ENCODE measurements around the gene CHRND.

Gene CHRND

DNA sequence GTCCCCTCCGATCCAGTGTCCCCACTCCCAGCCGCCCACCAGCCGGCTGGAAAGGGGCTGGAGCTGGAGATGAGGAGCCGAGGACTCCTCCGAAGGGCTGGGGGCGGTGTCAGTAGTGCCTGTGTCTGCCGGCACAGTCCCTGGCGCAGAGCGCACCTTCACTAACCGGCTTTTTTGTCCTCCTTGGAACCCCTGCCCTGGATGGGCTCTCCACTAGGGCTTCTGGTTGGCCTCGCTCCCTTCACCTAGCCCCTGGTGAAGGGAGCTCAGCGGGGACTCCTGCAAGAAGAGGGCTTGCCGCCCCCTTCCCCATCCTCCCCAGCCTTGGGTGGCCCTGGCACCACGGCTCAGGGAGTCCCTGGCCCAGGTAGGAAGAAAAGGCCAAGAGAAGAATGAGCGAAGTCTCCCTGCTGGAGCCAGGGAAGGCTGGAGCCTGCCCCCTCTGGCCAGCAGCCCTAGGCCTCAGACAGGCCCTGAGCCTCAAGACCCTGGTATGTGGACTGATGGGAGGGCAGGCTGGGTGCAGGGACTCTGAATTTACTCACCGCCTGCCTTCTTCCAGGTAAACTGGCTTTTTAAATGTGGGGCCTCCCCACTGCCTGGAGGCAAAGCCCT, 37.8 kb upstream of the CHRND start:
- DNase-seq (ENCODE audit: low read depth): no peak

DNA sequence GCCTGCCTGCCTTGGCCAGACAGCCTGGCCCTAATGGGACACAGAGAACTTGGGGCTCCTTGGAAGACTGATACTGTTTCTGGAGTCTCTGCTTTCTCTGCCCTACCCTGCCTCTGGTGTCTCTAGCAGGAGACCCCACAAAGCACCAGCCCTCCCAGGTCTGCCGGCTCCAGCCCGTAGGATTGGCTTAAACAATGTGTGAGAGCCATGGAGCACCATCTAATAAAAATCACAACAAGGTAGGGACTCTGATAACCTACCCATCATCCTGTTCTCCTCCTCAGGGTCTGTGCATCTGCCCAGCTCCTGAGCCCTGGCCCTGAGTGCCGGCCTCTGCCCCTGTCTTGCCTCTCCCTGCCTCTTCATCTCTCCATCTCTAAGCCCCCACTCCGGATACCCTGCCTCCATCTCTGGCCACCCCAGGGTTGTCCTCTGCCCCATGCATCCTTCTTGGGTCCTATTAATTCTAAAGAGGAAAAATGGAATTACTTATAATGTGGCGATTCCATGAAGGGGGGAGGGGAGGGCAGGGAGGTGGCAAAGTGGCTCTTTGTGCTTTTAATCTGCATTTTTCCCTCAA, 37.1 kb upstream of the CHRND start:
- DNase-seq (ENCODE audit: low read depth): no peak

DNA sequence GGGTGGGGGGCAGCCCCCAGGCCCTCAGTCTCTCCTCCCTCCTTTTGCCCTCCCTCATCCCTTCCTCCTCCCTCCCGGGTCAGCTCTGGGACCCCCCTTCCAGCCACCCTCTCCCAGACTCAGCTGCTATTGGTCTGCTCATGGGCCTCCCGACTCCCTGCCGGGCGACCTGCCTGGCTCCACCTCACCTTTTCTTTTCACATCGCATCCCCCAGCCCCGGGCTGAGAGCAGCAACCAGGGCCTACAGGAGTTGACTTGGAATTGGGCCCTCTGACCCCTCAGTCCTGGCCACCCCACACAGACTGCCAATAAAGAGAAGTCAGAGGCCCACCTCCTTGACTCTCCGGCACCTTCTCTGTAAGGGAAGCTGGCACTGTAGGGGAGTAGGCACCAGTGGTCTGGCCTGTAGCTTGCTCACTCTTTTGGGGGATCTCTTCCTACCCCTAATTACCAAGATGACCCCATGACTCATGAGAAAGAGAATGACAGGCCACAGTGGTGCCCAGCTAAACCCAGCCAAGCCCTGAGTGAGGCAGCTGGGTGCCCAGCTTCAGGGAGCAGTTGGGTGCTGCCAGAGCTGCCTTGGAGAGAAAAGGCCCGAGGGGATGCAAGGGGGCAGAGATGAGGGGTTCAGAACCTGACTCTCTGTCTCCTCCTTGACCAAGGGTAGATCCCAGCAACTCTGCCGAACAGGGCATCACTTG, 36.3 kb upstream of the CHRND start:
- no peak for DNase-seq (ENCODE audit: low read depth)

DNA sequence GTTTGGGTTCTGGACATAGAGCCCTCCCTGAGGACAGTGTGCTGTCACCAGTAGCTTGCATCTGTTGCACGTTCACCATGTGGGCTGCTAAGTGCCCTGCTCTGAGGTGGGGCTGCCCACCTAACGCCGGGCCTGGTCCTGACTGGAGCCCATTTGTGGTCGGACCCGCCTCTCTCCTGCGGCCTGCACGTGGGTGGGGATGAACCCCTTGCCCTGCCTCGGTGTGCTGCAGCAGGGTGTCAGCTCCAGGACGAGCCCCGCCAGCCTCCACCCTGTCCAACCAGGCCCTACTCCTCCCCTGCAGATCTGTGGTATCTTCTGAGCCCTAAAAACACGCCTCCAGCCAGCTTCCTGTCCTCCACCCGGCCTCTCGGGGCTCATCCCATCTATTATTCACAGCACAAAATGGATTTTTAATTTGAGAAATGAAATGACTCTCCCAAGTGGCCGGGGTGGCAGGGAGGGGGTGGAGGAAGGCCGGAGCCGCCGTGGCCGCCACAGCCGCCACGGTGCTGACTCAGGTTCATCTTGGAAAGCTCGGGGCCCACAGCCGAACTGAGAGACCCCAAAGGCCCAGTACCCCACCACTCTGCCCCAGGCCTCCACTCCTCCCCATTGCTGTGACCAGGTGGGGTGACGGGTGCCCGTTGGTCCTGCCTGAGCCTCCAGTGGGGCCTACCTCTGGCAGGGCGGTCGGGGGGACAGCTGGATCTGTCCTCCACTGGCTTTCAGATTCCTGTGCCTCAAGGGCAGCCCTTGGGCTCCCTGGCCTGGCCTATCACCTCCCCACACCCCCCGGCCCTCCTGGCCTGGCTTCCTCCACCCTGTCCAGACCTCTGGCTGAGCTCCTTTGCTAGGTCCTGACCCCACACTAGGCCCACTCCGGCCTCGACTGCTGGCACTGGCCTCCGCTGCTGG, 35.5 kb upstream of the CHRND start:
- DNase-seq (ENCODE audit: low read depth): no peak

DNA sequence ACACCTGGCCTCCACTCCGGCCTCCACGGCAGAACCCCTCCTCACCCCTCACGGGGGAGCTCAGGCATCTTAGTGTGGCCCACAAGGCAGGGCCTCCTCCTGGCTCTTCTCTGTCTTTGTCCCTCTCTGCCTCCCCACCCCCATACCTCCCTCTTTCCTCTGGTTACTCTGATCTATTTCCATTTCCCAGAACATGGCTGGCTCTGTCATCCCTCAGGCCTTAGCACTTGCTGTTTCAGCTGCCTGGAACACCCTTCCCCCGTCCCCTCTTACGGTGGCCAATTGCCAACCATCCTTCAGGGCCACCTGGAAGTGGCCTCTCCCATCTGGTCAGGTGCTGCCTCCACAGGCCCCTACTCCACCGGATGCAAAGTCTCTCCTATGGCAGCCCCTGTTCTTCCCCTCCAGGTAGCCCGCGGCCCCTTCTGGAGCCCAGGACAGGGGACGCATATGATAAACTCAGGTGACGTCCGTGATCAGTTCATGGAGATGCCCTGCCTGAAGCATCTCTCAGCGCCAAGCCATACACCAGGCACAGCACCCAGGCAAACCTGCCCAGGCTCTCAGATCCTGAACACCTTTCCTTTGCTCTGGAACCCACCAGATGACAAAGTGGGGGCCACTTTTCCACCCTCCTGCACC, 34.7 kb upstream of the CHRND start:
- no peak for DNase-seq (ENCODE audit: low read depth)

DNA sequence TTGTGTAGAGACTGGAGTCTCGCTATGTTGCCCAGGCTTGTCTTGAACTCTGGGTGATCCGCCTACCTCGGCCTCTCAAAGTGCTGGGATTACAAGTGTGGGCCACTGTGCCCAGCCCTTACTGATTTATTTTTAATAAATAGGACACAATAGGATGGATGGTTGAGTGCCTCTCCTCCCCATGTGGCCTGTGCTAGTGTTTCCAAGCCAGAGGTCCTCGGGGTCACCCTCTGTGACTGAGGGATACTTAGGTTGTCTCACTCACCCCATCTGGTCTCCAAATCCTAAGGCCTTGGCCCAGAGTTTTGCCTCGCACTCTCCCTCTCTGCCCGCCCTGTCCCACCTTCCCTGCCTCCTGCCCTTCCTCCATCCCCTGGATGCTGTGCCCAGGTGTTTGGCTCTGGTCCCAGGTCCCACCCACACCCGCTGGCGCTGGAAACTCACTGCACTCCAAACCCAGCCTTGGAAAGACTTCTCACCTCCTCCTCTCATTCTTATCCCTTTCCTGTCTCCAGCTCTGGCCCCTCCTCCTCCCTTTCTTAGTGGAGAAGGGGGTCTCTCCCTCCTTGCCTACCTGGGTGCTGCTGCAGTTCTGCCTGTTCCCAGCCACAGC, 33.6 kb upstream of the CHRND start:
- DNase-seq (ENCODE audit: low read depth): no peak

DNA sequence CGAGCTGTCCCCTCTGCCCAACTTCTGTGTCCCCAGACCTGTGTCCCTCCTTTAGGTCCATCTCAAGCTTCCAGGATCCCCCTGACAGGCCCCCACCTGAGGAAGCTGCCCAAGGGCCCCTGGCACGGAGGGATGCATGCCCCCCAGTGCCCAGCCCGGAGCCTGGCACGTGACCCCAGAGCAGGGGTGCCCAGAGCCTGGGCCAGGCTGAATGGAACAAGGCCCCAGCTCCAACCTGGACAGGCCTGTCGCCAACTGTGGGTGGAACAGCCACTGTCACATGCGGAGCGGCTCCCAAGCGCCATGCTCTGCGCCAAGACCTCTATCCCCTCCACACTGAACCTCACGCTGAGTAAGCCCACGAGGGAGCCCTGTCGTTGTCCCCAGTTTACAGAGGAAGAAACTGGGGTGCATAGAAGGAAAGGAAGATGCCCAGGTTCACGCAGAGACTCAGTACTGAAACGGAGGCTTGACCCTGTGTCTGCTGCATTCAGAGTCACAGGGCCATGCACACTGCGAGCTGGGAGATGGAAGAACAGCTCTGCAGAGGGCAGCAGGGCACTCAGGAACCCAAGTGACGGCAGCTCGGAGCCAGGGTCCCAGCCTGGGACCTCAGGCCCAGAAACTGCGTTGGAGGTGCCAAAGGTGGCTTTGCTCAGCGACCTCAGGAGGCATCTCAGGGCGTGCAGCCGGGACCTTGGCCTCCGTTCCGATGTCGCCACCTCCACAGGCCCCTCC, 32.8 kb upstream of the CHRND start:
- no peak for DNase-seq (ENCODE audit: low read depth)

DNA sequence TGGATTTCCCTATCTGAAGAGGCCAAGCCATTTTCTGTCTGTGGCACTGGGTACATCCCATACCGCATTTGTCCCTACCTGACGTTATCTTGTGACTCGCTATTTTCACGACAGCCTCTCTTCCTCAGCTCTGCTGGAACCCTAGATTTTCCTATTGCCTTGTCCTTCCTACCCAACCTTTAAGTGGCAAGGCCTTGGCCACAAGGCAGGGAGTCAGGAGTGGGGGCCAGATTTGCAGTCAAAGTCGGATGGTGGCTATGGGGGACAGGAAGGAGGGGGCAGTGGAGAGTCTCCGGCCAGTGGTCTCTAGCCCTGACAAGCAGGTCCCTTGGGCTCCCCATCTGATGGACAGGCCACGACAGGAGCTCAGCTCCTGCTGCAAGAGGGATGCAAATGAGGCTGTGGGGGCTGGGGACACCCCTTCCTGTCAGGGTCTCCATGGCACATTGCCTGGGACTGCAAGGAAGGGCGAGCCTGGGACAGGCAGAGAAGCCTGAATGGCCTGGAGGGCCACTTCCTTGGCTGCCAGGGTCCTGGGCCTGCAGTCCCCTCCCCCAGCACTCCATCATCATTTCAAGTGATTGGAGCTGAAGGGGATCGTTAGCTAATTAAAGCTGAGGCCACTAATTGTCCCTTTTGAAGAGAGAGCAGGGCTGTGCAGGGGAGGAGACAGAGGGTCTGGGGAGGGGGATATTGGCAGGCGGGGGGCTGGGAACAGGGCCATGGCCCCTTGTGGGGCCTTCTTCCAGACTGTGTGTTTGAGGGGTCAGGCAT, 32.1 kb upstream of the CHRND start:
- DNase-seq (ENCODE audit: low read depth): no peak

DNA sequence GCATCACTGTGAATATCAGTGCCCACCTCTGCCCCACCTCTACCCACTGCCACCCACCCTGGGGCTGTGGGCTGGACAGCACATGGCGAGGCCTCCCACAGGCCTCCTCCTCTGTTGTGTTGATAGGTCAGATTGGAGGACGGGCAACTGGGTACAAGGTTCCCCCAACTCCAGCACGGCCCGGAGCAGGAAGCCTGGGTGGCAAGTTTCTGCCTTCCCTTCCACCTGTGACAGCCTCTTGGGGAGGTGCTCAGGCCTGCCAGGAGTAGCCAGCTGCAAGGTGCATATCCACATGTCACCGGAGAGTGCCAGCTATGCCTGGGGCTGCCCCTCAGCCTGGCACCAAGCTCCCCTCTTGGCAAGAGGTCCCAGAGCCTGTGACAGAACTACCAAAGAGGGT, 31.4 kb upstream of the CHRND start:
- DNase-seq (ENCODE audit: low read depth): no peak

DNA sequence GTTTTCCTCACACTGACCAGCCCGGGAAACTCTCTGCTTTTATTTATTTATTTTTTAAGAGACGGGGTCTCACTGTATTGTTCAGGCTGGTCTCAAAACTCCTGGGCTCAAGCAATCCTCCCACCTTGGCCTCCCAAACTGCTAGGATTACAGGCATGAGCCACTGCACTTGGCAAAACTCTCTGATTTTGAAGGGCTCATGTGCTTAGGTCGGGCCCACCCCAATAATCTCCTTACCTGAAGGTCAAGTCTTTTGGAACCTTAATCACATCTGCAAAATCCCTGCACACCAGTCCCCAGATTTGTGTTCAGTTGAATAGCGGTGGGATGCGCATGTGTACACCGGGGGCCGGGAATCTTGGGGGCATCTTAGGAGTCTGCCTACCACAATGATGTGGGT, 30.7 kb upstream of the CHRND start:
- no peak for DNase-seq (ENCODE audit: low read depth)

DNA sequence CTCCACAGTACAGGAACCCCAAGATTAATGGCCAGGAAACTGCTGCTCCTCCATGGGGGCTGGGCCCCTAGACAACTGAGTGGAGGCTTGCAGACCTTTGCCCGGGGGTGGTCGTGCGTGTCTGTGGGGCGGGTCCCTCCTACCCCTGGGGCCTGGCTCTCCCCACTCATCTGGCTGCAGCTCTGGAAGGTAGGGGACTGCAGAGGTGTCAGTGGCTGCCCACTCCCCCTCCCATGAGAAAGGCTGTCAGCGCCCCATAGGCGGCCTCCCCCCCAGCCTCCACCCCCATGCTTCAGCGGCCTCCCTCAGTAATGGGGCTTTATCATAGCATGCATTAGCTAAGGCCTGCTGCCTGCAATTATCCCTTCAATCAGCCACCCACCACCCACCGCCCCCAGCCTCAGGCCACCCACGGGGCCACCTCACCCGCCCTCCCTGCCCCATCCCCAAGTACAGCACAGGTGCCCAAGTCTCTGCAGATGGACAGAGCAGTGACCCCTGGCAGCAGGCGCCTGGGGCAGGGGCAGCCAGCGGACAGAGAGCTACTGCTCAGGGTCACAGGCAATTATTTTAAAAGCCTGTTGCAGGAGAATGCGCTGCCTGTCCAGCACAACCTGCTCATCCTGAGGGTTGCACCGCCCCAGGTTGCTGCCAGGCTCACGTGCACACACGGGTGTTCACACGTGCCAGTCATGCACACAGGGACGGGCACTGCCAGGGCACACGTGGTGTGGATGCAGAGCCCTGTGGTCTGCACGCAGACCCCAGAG, 29.3 kb upstream of the CHRND start:
- no peak for DNase-seq (ENCODE audit: low read depth)

DNA sequence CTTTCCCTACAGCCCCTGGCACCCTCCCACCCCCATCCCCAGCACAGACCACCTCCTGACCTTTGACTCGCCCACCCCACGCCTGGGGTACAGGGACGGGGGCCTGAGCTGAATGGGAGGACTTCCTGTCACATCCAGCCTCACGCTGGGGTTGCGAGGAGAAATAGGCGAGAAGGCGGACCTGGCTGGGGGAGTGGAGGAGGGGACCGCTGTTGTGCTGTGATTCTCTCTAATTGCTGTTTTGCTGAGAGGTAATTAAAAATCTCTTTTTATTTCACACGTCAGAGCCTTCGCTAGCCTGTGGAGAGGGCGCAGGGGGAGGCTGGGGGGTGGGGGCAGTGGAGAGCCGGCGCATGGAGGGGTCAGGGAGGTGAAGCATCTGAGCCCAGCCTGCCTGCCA, 28.6 kb upstream of the CHRND start:
- DNase-seq (ENCODE audit: low read depth): no peak

DNA sequence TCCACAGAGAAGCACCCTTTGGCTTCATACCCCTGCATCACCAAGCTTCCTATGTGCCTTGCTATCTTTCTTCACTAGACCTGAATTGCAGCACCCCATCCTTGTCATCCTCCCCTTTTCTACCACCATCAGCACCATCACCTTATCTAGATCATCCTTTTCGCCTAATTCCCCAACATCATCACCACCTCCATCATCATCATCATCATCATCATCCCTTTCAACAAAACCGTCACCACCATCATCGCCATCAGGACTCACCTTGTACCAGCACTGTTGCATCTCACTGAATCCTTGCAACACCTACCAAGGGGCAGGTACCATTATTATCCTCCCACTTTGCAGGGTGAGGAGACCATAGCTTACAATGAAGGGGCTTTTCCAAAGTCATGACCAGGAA, 27.5 kb upstream of the CHRND start:
- no peak for DNase-seq (ENCODE audit: low read depth)

DNA sequence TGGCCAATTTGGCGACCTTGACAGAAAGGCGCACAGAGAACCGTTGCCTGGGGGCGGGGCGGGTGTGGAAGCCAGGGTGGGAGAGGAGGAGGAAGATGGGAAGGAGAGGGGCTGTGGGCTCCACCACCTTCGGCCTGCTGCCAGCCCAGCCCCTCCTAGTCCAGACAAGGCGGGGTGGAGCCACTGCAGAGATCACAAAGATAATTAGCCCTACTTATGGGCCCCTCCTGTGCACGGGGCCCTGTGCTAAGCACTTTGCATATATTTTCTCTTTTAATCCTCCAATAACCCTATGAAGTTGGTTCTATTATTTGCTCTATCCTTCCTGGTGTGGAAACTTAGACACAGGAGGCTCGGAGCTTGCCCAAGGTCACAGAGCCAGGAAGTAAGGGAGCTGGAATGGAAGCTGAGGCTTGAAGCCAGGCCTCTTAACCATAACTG, 24.6 kb upstream of the CHRND start:
- DNase-seq (ENCODE audit: low read depth): no peak

DNA sequence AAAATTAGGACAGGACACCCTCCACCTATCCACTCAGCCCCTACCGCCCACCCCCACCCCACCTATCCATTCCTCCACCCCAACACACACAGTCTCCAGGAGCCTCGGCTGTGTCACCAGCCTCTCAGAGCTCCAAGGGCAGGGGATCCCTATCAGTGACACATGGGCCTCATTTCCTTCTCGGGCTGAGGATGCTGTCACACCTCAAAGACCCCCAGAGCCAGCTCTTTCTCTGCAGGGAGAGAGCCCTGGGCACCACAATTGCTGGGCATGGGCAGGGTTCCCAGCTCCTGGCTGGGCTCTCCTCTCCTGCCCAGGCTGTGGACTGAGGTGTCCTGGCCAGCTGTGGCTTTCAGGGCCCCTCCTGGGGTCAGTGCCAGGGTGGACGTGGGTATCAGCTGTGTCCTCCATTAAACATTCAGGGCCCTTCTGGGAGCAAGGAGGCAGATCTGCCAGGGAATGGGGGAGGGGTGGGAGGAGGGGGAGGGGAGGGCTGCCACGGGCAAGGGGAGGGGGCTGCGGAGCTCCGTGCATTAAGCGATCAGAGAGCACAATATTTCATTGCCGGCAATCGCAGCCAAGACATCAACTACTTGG, 24.1 kb upstream of the CHRND start:
- DNase-seq (ENCODE audit: low read depth): no peak

DNA sequence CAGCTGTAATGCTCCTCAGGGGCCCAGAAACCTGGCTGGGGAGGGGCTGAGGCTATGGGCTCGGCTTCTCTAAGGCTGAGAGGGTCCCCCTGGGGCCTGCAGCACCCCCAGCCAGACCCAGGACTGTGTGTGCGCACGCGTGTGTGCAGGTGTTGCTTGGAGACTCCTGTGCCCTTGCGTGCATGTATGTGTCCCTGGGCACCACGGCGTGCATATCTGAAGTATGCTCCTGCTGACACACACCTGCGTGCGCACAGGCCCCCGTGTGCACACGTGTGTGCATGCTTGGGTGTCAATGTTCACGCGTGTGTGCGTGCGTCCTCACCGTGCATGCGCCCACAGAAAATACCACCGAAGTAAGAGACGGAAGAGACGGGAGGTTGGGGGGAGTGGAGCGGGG, 23.4 kb upstream of the CHRND start:
- no peak for DNase-seq (ENCODE audit: low read depth)

DNA sequence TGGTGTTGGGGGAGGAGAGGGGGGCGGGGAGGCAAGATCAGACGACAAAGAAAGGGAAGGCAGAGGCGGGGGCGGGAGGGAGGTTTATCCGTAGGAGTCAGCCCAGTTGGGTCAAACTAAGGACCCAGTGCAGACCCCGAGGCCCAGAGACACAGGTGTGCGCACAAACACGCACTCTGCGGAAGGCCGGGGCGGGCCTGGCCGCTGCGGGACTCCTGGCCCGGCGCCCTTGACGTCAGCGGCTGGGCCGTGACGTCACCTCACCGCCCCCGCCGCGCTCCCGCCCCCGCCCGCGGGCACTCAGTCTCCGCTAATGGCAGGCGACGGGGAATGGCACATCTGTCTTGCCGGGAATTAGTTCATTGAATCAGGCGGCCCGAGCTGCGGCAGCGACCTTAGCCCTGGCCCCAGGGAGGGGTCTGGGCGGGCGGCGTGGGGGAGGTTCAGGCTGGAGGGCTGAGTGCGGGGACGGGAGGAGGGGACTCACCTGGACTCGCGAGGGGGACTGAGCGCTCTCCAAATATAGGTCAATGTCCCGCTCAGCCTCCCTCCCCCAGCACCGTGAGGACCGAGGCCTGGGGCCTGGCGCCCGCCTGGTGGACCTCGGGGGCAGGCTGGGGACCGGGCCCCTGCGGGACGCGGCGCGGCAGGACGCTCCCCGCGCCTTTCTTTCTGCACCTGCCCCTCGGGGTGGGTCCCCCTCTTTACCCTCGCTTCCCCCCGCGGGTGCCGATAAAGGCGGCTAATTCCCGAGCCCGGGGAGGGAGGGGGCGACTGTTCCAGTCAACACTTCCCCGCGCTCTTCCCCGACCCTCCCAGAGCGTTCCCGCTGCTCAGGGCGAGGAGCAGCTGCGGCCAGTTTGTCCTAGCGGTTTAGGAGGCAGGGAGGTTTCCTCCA, 22.8 kb upstream of the CHRND start:
- no peak for DNase-seq (ENCODE audit: low read depth)

DNA sequence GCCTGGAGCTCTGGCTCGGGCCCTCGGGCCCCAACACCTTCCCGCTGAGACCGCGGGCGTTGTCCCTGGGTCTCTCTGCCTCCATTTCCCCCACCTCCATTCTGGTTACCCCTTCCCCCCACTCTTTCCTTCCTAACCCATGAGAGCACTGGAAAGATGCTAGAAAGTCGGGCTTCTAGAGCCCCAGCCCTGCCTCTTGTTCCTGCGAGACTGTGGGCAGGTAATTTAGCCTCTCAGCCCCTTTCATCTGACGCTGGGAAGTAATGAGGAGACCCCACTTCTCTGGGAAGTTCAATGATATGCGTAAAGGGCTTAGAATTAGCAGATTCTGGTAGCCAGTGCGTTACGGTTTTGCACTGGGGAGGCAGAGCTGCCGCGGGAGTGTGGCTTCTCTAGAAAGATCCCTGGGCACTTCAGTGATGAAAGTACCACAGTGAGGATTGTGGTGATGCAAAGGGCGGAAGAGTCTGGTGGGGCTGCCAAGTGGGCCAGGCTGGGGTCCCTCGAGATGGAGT, 22.1 kb upstream of the CHRND start:
- no peak for DNase-seq (ENCODE audit: low read depth)
